HG03097 (cell line): ENCODE results near the gene TSKU.

Source experiments
- ATAC-seq: cut with Tn5 transposase; IDR thresholded peaks from one replicate; pipeline ENCODE4 v1.9.1; 2021; ENCODE audit not compliant: unreplicated experiment, low FRiP score

TSKU gene

GRCh38 chr11:76841923-76842452 lies 58.8 kb downstream of the TSKU start:
- no peak for ATAC-seq

DNA sequence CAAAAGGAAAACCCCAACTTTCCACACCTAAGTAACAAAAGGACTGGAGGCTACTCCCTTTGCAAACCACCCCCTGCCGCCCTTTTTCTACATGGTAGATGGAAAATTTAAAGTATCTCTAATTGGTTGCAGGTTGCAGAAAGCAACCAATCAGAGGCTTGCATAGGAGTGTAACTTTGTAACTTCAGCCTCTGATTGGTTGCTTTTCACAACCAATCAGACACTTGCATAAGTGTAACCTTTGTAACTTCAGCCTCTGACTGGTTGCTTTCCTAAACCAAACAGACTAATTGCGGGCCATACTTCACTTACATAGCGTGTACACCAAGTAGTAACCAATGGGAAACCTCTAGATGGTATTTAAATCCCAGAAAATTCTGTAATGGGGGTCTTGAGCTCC lies 60.8 kb downstream of the TSKU start:
- no peak for ATAC-seq

GRCh38 chr11:76844511-76844910 lies 61.4 kb downstream of the TSKU start:
- ATAC-seq: no peak

DNA sequence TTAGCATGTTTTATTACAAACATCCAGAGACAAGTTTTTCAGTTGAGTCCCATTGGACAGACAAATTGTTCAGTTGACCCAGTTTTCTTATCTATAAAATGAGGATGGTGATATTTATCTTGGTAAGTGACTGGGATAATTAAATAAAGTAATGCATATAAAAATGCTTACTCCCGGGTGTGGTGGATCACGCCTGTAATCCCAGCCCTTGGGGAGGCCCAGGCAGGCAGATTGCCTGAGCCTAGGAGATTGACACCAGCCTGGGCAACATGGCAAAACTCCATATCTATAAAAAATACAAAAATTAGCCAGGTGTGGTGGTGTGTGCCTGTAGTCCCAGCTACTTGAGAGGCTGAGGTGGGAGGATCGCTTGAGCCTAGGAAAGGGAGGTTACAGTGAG lies 61.9 kb downstream of the TSKU start:
- no peak for ATAC-seq

GRCh38 chr11:76846441-76846840 lies 63.3 kb downstream of the TSKU start:
- no peak for ATAC-seq
